OCI-LY7 (cell line): Measurements from ENCODE around the gene GBF1. TPM values are rescaled to one million over a fixed set of nuclear protein-coding genes. Genes with fewer than 3 reads are reported as not detected.

ENCODE experiments used
- BruUV-seq: library from RNA; stranded (reverse); fragments of 400-500 nt; replicated peaks from 2 replicates; lab custom pipeline; 2021; lab: Mats Ljungman, UMichigan
- CTCF ChIA-PET: fragments of 300-600 bp; sonication (Branson Sonifier 250); formaldehyde crosslinking; loops from one replicate; lab custom pipeline; 2022; ENCODE audit warnings: antibody characterized with exemption; ENCODE audit not compliant: unreplicated experiment; lab: Charles Lee
- POLR2A ChIA-PET: fragments of 300-600 bp; sonication (Branson Sonifier 250); formaldehyde crosslinking; loops from one replicate; lab custom pipeline; 2022; ENCODE audit warnings: antibody characterized with exemption; lab: Charles Lee
- DNase-seq: peaks from one replicate; pipeline ENCODE4 v3.0.0-alpha.2; 2015; ENCODE audit warnings: low spot score
- H2AFZ ChIP-seq: fragments of 200-600 bp; sonication (generic), shearing (Covaris generic); 2 replicates; pipeline ENCODE4 v1.6.1; 2014; ENCODE audit warnings: mild to moderate bottlenecking, antibody characterized with exemption, low read length, moderate library complexity
- H3K27ac ChIP-seq: fragments of 200-600 bp; sonication (generic); 2 replicates; pipeline ENCODE4 v1.5.1; 2014; ENCODE audit warnings: mixed run types, low read depth, mild to moderate bottlenecking, moderate library complexity, low read length, inconsistent platforms; ENCODE audit not compliant: poor library complexity, severe bottlenecking
- H3K36me3 ChIP-seq: fragments of 200-600 bp; sonication (generic); 2 replicates; pipeline ENCODE4 v1.6.1; 2014; ENCODE audit warnings: mild to moderate bottlenecking, antibody characterized with exemption, low read length, moderate library complexity, mixed read lengths; ENCODE audit not compliant: insufficient read depth
- H3K4me1 ChIP-seq: fragments of 200-600 bp; sonication (generic); 2 replicates; pipeline ENCODE4 v1.5.1; 2014; ENCODE audit warnings: mild to moderate bottlenecking, low read length; ENCODE audit not compliant: insufficient read depth, poor library complexity, severe bottlenecking
- H3K4me2 ChIP-seq: fragments of 200-600 bp; sonication (generic); 2 replicates; pipeline ENCODE4 v1.6.1; 2014; ENCODE audit warnings: mild to moderate bottlenecking, low read length
- H3K4me3 ChIP-seq: fragments of 200-600 bp; sonication (generic); 2 replicates; pipeline ENCODE4 v1.5.1; 2014; ENCODE audit warnings: mild to moderate bottlenecking, low read depth, low read length; ENCODE audit not compliant: poor library complexity, severe bottlenecking
- H3K79me2 ChIP-seq: fragments of 200-600 bp; sonication (generic); 2 replicates; pipeline ENCODE4 v1.6.1; 2016; ENCODE audit warnings: low read depth, mild to moderate bottlenecking, low read length, moderate library complexity, mixed read lengths; ENCODE audit not compliant: insufficient read depth
- H3K9me2 ChIP-seq: fragments of 200-600 bp; sonication (generic); 2 replicates; pipeline ENCODE4 v1.6.1; 2016; ENCODE audit warnings: mild to moderate bottlenecking, low read length, mixed read lengths; ENCODE audit not compliant: insufficient read depth
- H3K9me3 ChIP-seq: fragments of 200-600 bp; sonication (generic); 2 replicates; pipeline ENCODE4 v1.6.1; 2014; ENCODE audit warnings: mild to moderate bottlenecking, mixed run types, low read length, mixed read lengths
- H4K20me1 ChIP-seq: fragments of 200-600 bp; sonication (generic); 2 replicates; pipeline ENCODE4 v1.6.1; 2014; ENCODE audit warnings: mild to moderate bottlenecking, antibody characterized with exemption, low read length, moderate library complexity, mixed read lengths; ENCODE audit not compliant: insufficient read depth
- EZH2phosphoT487 ChIP-seq: fragments of 200-600 bp; sonication (generic); IDR thresholded peaks from 2 replicates; pipeline ENCODE4 v1.6.1; 2018; ENCODE audit warnings: low read depth, borderline replicate concordance, mild to moderate bottlenecking, mixed run types, antibody characterized with exemption, low read length, moderate library complexity, mixed read lengths
- intact Hi-C: fragments of 100-400 bp; cut with micrococcal nuclease; formaldehyde crosslinking; loops from one replicate; pipeline ENCODE4 v1.10.0; 2022; ENCODE audit not compliant: unreplicated experiment
- total RNA-seq, 2 experiments: library from RNA; depleted of rRNA in 1 of 2; stranded (reverse); fragments of >200 nt in 1 of 2; shearing (Covaris generic) in 1 of 2; gene quantifications; 2 replicates each; pipeline ENCODE4 v1.2.3, GENCODE V29; 2014 to 2022
- TF ChIP-seq, protein P1 (sequence below): fragments of 200-600 bp; sonication (generic); conservative IDR thresholded peaks from 2 replicates; pipeline ENCODE4 v1.5.1; 2014; ENCODE audit warnings: mild to moderate bottlenecking, antibody characterized with exemption, low read length, moderate library complexity, mixed read lengths

Gene GBF1
- total RNA-seq, 2 experiments from 2014 or later: 17.8 to 33.4 TPM

GRCh38 chr10:102404361-102405107 is 159.2 kb downstream of the GBF1 start:
- no peak overlapping the region for H2AFZ ChIP-seq
- ChIA-PET CTCF (interaction anchor here (0.6 kb wide), 1 partner anchor 68 kb away, joined by 4 read pairs; no protein-coding TSS in a partner anchor), POLR2A (interaction anchor here (0.6 kb wide), 1 partner anchor 274 kb away, joined by 3 read pairs; no protein-coding TSS in a partner anchor)
- H3K36me3 ChIP-seq: peaks cover 25% of the 10 kb centered on the region
- TF ChIP-seq, protein P1, sequence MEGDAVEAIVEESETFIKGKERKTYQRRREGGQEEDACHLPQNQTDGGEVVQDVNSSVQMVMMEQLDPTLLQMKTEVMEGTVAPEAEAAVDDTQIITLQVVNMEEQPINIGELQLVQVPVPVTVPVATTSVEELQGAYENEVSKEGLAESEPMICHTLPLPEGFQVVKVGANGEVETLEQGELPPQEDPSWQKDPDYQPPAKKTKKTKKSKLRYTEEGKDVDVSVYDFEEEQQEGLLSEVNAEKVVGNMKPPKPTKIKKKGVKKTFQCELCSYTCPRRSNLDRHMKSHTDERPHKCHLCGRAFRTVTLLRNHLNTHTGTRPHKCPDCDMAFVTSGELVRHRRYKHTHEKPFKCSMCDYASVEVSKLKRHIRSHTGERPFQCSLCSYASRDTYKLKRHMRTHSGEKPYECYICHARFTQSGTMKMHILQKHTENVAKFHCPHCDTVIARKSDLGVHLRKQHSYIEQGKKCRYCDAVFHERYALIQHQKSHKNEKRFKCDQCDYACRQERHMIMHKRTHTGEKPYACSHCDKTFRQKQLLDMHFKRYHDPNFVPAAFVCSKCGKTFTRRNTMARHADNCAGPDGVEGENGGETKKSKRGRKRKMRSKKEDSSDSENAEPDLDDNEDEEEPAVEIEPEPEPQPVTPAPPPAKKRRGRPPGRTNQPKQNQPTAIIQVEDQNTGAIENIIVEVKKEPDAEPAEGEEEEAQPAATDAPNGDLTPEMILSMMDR: no peak
- TF ChIP-seq EZH2phosphoT487: no peak
- H3K4me1 ChIP-seq: peaks cover 5% of the 10 kb centered on the region
- H3K9me2 ChIP-seq: no peaks in the 10 kb centered on the region
- no TSS peak for BruUV-seq
- H3K9me3 ChIP-seq: no peaks in the 10 kb centered on the region
- H3K4me3 ChIP-seq: no peak overlapping the region
- H3K27ac ChIP-seq: no peak overlapping the region
- intact Hi-C loops: loop anchor here (1.0 kb wide), 1 partner anchor 175 kb away; no protein-coding TSS in a partner anchor
- H3K79me2 ChIP-seq: no peaks in the 10 kb centered on the region
- H3K4me2 ChIP-seq: no peak overlapping the region
- no peak for DNase-seq
- peaks cover 1% of the 10 kb centered on the region; the same call in 1 of the 2 replicates for H4K20me1 ChIP-seq

GRCh38 chr10:102405108-102405571 is 159.8 kb downstream of the GBF1 start:
- Histone ChIP-seq H3K4me2 (no peak overlapping the region), H3K27ac (no peak overlapping the region), H3K9me3 (no peaks in the 10 kb centered on the region), H3K9me2 (no peaks in the 10 kb centered on the region), H3K4me3 (no peak overlapping the region), H3K79me2 (no peaks in the 10 kb centered on the region), H3K4me1 (no peaks in the 10 kb centered on the region), H3K36me3 (peaks cover 20% of the 10 kb centered on the region), H2AFZ (no peak overlapping the region), H4K20me1 (peaks cover 5% of the 10 kb centered on the region; the same call in 1 of the 2 replicates)
- intact Hi-C loops: no loop called here
- BruUV-seq: no TSS peak
- POLR2A ChIA-PET: no interaction called here
- CTCF ChIA-PET: no interaction called here
- TF ChIP-seq, protein P1: no peak
- DNase-seq: no peak

GRCh38 chr10:102405632-102406031 is 160.3 kb downstream of the GBF1 start:
- Histone ChIP-seq H3K9me3 (no peaks in the 10 kb centered on the region), H3K4me2 (no peak overlapping the region), H4K20me1 (peaks cover 5% of the 10 kb centered on the region; the same call in 1 of the 2 replicates), H3K36me3 (peaks cover 15% of the 10 kb centered on the region), H2AFZ (no peak overlapping the region), H3K79me2 (no peaks in the 10 kb centered on the region), H3K4me1 (no peaks in the 10 kb centered on the region), H3K4me3 (no peak overlapping the region), H3K9me2 (no peaks in the 10 kb centered on the region), H3K27ac (no peak overlapping the region)
- no peak for TF ChIP-seq EZH2phosphoT487
- TF ChIP-seq, protein P1: no peak
- ChIA-PET POLR2A (no interaction called here), CTCF (no interaction called here)
- DNase-seq: no peak
- intact Hi-C loops: no loop called here
- BruUV-seq: no TSS peak
